ENCODE data around the gene PCBP1.

GRCh38 chr2:70083344-70084156 is 3.7 kb upstream of the PCBP1 start:
- TF ChIP-seq POLR2AphosphoS5 (IDR thresholded peaks at IDR 0.05) (peak in 2 of 3 donors; percentile 52 to 76), POLR2A (IDR thresholded peaks at IDR 0.05) (peak; percentile 21), EP300 (IDR thresholded peaks at IDR 0.05; ENCODE audit: low read depth) (no peak)
- TF ChIP-seq, protein P1, sequence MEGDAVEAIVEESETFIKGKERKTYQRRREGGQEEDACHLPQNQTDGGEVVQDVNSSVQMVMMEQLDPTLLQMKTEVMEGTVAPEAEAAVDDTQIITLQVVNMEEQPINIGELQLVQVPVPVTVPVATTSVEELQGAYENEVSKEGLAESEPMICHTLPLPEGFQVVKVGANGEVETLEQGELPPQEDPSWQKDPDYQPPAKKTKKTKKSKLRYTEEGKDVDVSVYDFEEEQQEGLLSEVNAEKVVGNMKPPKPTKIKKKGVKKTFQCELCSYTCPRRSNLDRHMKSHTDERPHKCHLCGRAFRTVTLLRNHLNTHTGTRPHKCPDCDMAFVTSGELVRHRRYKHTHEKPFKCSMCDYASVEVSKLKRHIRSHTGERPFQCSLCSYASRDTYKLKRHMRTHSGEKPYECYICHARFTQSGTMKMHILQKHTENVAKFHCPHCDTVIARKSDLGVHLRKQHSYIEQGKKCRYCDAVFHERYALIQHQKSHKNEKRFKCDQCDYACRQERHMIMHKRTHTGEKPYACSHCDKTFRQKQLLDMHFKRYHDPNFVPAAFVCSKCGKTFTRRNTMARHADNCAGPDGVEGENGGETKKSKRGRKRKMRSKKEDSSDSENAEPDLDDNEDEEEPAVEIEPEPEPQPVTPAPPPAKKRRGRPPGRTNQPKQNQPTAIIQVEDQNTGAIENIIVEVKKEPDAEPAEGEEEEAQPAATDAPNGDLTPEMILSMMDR (IDR thresholded peaks at IDR 0.05), result no peak

All from transverse colon (tissue), 4 donors.